Measurements from ENCODE around the gene GREB1L.

Gene GREB1L

GRCh38 chr18:21327101-21327500 is 85.1 kb downstream of the GREB1L start:
- H3K4me3 ChIP-seq (ENCODE audit: low read length): no peak overlapping the region
- no peak for TF ChIP-seq CTCF (IDR thresholded peaks at IDR 0.05; ENCODE audit: insufficient read depth, low read depth, low read length, missing control alignments)
- peak; percentile 74 for DNase-seq (ENCODE audit: low read depth)

- no peak for TF ChIP-seq CTCF (IDR thresholded peaks at IDR 0.05; ENCODE audit: insufficient read depth, low read depth, low read length, missing control alignments)
- DNase-seq (ENCODE audit: low read depth): peak; percentile 50
These were observed 88.2 kb downstream of the GREB1L start for GRCh38 chr18:21330122-21330701.

GRCh38 chr18:21331065-21331464 is 89.0 kb downstream of the GREB1L start:
- DNase-seq (ENCODE audit: low read depth): no peak
- TF ChIP-seq CTCF (IDR thresholded peaks at IDR 0.05; ENCODE audit: insufficient read depth, low read depth, low read length, missing control alignments): no peak
- H3K4me3 ChIP-seq (ENCODE audit: low read length): no peak overlapping the region

More at GRCh38 chr18:21330122-21330701, 88.2 kb downstream of the GREB1L start:
- H3K4me3 ChIP-seq (ENCODE audit: low read length): no peak overlapping the region

GRCh38 chr18:21335927-21336488 is 94.0 kb downstream of the GREB1L start:
- no peak for TF ChIP-seq CTCF (IDR thresholded peaks at IDR 0.05; ENCODE audit: insufficient read depth, low read depth, low read length, missing control alignments)
- no peak for DNase-seq (ENCODE audit: low read depth)
- no peak overlapping the region for H3K4me3 ChIP-seq (ENCODE audit: low read length)

- TF ChIP-seq CTCF (IDR thresholded peaks at IDR 0.05; ENCODE audit: insufficient read depth, low read depth, low read length, missing control alignments): no peak
- DNase-seq (ENCODE audit: low read depth): no peak
- H3K4me3 ChIP-seq (ENCODE audit: low read length): no peak overlapping the region
These were observed 94.8 kb downstream of the GREB1L start for GRCh38 chr18:21336846-21337245.

- peak; percentile 68 for DNase-seq (ENCODE audit: low read depth)
- TF ChIP-seq CTCF (IDR thresholded peaks at IDR 0.05; ENCODE audit: insufficient read depth, low read depth, low read length, missing control alignments): no peak
These were observed 99.1 kb downstream of the GREB1L start for GRCh38 chr18:21341141-21341540.

GRCh38 chr18:21342372-21342771 is 100.3 kb downstream of the GREB1L start:
- H3K4me3 ChIP-seq (ENCODE audit: low read length): no peak overlapping the region
- TF ChIP-seq CTCF (IDR thresholded peaks at IDR 0.05; ENCODE audit: insufficient read depth, low read depth, low read length, missing control alignments): no peak
- DNase-seq (ENCODE audit: low read depth): no peak

More at GRCh38 chr18:21341141-21341540, 99.1 kb downstream of the GREB1L start:
- H3K4me3 ChIP-seq (ENCODE audit: low read length): no peak overlapping the region

All from epithelial cell of esophagus (primary cell).